NCI-H187 (cell line): Measurements from ENCODE around the gene ATXN3L.

Experiments
- DNase-seq, 2 experiments: peaks; one replicate each; lab custom pipeline; 2025; lab: John Stamatoyannopoulos, UW

Gene ATXN3L

DNA sequence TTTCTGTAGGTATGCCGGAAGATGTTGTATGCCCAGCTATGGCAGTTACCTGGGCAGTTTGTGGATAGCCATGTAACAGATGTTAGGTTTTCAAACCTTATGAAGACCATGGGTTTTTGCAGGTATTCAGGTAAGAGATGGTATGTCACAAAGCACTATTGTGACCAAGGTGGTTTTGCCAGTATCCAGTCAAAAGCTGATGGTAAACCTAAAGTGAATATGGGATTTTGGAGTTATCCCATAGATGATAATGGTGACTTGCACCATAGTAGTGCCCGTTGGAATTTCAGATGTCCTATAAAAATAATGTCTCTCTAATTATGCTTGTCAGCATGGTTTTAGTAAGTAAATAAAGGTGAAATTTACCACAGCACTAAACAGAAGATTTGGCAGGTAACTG lies at the start of gene ATXN3L:
Gene ATXN3L (minus strand): TSS at position 101 of the 400 bp plus-strand sequence. CDS start 119 bp downstream, outside the sequence.
- DNase-seq, result no peak

DNA sequence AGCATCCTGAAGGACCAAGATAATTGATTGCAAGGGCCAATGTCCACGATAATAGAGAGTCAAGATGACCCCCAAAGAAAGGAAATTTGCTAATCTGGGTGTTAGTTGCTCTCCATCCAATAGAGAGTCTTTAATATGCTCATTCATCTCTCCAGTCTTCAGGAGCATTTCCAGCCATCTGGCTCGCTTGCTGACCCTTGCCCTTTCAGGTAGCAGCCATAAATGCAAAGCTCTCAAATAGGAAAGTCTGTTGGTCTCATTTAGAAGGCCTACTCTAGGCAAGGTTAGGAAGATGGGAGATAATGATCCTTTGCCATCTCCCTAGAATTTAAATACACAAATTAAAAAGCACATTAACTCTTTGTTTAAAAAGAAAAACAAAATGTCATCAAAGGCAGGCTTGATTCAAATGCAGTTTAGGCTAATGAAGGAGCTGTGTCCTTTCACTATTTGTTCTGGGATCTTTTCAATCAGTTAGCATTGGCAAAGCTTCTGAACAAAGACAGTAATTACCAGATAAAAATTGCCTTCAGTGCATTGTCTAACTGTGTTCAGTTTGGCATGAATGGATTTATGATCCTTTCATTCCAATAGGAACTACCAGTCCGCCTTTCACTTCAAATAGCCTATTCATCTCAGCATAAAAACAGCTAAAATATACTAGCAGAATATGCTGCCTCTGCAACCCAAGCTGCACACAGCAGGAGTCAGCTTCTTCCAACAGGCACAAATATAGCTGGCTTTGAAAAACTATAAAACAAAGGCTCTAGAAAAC lies 49.6 kb upstream of the ATXN3L start:
- no peak for DNase-seq

DNA sequence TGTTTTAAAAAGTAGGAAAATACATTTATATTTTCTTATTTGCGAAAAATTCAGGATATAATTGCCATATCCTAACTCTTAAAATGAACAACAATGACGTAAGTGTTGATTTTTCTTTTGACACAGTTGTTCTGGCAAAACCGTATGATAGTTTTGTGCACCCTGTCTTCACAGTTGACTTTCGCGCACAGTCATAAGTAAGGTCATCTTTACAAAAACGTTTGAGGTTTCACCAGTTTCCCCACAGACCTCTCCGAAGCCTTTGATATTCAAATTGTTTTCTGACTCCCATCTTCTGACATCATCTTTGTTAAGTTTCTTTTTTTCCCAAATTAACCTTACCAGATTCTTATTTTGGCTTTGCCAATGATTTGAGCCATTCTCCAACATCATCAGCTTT lies 48.1 kb upstream of the ATXN3L start:
- DNase-seq, result no peak

DNA sequence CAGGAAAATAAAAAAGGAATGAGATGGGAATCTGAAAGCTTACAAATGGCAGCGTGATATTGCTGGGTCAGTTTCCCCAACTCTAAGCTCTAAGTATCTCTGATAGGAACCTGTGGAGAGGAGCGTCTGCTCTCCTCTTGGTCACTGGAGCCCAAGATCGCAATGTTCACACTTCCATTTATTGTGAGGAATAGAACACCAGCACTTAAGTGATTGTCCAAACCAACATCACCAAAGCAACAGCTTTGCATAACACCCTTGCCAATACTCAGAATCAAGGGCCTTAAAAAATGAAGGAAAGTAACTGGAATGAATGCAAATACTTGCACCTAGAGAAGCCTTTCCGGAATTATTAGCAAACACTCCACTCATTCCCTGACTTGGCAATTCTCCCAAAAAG lies 46.8 kb upstream of the ATXN3L start:
- no peak for DNase-seq

DNA sequence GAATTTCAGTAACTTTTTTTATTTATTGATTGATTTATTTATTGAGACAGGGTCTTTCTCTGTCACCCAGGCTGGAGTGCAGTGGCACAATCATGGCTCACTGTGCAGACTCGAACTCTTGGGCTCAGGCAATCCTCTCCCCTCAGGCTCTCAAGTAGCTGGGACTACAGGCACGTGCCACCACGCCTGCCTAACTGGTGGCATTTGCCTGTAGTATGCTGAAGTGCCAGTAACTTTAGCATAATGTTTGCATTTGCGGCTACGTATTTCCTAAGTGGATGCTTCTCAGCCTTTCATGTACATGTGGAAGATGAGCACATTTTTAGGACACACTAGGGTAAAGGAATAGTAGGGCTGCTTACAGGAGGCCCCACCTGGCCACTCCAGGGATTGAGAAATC lies 45.3 kb upstream of the ATXN3L start:
- DNase-seq, result no peak

DNA sequence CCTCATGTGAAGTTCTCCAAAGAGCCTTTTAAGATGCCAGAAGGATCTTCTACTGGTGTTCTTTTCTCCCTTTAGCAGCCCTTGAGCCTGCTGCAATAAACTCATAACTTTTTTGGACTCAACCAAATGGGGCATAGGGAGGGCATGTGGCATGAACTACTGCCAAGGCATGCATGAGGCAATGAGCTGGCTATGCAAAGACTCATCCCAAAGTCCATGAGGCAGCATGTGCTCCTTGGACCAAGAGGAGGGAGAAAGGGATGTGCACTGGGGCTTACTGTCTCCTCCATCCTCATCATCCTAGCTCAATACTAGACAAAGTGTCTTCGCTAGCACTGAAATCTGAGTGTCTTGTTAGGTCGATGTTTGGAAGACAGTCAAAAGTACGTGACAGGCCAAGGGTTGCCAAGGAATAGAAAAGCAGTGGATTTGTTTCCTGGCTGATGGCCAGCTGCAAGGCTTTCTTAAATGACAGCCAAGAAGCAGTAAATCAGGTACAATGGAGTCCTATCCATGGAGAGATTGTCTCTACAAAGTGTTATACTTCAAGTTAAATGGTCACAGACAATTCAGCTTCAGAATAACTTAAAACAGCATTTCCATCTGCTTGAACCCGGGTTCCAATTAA lies 44.5 kb upstream of the ATXN3L start:
- no peak for DNase-seq

DNA sequence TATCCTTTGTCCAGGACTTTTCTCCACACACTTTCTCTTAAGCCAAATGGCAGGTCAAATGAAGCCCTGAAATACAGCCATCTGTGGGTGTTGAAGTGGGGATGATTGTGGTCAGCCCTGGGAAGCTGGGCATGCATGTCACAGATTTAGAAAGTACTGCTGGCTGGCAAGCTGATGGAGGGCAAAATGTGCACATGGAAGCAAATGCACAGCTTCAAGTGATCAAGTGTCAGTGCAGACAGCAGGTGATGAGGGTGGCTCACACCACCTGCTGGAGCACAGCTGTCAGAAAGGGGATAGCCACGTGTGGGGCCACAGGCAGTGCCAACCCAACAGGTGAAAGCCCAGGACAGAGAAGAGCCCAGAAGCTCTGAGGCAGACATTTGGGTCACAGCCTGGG lies 40.3 kb upstream of the ATXN3L start:
- no peak for DNase-seq

DNA sequence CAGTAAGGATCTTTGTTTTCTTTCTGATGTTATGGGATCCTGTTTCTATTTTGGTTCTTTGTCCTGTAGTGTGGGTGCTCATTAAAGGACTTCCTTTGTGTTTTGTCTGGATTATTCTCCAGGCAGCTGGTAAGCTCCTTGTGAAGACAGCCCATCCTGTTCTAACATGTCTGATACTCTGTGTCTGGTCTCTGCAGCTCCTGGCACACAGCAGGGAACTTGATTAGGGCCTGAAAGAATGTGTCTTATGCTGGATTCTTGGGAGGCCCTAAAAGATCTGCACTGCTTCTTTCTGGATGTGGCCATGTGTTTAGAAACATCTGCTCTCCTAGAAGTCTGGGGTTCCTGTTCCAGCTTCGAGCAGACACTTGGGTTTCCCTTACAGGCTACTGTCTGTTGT lies 38.1 kb upstream of the ATXN3L start:
- no peak for DNase-seq

DNA sequence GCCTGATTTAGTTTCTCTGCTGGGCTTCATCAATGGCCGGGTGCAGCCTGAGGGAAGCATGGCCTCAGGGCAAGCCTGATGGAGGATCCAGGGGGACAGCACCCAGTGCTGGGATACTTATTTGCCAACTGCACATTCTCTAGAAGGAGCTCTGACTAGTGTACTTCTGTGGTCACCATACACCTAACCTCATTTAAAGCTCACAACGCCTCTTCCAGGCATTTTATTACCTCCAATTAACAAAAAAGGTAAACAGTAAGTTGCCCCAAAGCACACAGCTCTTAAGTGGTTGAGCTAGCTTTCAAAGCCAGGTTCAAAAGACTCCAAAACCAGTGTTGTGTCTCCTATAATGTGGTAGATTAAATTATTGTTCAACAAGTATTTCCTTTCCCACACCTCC lies 26.8 kb upstream of the ATXN3L start:
- DNase-seq, result no peak

DNA sequence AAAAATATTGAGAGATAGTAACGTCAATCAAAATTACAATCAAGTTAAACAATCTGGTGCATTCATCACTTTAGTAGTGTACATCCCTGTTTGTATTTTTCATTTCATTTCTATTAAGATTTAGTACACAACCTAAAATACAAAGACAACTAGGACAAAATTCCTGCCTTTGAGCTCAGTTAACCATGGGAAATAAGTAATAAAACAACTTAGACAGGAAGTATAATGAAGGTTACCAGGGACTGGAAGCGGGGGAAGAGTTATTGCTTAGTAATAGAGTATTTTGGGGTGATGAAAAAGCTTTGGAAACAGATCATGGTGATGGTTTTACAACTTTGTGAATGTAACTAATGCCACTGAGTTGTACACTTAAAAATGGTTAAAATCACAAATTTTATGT lies 25.6 kb upstream of the ATXN3L start:
- DNase-seq, result no peak

DNA sequence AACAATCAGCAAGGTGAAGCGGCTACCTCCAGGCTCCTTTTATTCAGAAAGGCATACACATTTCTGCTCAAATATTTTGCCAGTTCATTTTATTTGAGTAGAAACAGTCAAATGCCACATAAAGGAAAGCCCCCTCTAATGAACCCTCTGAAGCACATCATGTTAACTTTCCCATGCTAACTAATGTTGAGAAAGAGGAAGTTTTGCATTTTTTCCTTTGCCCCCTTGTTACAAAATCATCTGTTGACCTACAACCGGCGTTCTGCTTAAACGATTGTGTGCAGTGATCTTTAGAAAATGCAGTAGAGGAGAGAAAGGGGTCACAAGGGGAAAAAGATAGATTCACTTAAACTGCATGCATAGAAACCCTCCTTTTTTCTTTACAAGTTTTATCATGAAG lies 25.2 kb upstream of the ATXN3L start:
- no peak for DNase-seq

DNA sequence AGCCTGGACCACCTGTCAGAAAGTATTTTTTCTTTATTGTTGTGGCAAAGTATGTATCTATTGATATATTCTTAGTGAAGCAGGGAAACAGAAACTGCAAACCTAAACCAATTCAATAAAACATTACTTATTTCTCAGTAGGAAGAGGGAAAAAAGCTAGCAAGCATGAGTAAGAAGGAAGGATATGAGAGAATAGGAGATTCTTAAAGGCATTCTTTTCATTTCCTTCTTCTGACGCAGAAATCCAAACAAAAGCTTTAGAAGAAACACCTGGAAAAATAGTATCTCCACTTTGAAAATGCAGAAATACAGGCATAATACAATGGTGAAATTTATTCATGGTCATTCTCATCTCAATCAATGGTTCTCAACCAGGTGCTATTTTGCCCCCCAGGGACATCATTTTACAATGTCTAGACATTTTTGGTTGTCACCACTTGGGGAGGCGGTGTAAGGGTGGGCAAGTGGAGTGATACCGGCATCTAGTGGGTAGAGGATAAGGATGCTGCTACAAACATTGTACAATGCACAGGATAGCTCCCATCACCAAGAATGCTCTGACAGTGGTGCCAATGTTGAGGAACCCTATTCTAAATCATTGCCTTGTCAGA lies 21.7 kb upstream of the ATXN3L start:
- no peak for DNase-seq

DNA sequence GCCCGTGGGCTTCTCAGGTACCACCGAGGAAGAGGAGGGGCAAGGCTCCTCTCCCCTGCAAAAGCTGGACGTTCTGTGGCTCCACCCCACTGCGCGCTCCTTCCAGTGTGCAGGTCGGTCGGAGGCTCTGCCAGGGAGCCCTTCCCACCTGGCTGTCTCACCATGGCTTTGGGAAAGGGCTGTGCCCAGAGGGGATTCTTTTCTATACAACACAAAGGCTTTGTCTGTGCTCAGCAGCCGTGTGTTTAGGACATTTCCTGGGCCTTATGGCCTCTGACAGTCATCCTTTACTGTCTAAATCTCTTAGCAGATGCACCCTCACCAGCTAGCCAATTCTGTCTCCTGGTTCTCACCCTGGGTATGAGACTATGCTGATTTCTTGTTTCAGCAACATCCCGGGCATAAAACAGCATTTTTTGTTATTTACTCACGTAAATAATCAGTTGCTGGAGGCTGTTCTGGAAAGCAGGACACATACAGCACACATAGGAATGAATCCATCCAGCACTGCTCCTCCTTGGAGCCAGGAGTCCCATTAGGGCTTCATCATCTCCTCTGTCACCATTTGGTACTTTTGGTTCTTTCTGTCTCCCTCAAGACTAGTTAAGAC lies 20.4 kb upstream of the ATXN3L start:
- no peak for DNase-seq

DNA sequence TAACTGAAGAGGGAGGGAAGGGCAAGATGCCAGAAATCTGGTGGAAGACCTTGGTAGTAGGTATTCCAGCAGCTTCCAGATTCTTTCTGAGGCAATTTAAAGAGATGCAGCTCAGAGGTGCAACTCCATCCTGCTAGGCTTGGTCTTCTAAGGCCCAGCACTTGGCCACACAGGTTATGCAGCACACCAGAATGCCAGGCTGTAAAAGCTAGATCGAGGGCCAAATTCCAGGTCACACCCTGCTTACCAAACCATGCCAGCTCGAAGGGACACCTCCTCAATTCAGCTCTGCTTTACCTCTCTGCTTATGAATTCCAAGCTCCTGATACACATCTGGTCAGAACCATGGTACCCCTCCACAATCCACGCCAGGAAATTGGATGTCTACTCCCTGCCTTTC lies 19.8 kb upstream of the ATXN3L start:
- DNase-seq, result no peak

DNA sequence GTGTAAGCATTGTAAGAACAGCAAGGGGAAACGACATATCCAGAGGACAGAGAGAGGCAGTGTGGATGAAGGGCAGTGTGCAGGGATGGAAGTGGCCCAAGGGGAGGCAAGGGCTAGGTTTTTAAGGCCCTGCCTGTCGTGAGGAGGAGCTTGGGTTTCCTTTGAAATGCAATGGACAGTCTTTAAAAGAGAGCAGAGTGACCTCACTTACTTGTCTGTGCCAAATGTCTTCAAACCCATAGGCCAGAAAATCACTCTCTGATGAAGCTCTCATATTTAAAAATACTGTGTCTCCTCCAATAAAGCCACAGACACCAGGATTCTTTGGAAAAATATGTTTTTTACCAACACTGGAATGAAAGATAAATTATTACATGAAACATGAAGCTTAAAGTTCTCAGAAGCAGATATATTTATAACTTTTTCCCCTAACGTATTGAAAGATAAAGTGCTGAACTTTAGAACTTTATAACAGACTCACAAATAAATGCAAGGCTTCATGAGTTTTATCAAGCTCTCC lies 19.2 kb upstream of the ATXN3L start:
- DNase-seq, result no peak

DNA sequence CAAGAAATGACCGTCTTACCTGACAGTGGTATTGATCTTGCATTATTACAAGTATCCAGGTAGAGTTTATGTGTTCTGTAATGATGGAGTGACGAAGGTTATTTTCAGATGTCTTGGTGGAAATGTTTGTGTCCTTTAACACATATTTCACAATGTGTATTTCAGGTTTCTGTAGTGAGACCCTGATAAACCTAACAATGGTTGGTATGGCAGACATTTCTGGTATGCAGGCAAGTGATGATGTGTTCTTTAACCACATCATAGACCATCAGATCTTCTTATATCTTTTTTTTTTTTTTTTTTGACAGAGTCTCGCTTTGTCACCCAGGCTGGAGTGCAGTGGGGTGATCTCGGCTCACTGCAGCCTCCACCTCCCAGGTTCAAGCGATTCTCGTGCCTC lies 14.6 kb upstream of the ATXN3L start:
- no peak for DNase-seq

DNA sequence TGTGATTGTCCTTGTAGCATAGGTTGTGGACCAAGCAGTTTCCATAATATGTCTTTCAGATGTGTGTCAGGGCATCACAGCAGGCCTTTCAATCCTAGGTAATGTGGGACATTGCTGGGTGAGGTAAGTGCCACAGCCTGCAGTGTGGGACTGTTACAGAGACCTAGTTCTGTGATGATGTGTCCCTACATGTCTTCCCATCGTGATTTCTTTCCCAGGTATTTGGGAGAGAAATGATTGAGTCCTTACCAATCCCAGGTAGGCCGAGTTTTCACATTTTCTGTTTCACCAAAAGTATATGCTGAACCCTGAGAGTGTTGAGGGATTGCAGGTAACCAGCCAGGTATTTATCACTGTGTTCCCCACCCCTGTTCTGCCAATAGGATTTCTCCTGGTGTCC lies 10.6 kb upstream of the ATXN3L start:
- no peak for DNase-seq

DNA sequence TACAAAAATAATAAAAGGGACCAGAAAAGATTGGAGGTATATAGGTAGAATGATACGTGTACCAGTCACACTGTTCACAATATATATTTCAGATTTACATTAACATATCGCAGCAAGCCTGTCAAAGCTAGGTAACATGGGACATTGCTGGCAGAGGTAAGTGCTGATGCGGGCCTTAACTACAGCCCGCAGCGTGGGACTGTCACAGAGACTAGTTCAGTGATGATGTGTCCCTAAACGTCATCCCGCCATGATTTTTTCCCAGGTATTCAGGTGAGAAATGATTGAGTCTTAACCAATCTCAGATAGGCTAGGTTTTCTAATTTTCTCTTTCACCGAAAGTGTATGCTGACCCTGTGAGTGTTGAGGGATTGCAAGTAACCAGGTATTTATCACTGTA lies 7.8 kb upstream of the ATXN3L start:
- no peak for DNase-seq

DNA sequence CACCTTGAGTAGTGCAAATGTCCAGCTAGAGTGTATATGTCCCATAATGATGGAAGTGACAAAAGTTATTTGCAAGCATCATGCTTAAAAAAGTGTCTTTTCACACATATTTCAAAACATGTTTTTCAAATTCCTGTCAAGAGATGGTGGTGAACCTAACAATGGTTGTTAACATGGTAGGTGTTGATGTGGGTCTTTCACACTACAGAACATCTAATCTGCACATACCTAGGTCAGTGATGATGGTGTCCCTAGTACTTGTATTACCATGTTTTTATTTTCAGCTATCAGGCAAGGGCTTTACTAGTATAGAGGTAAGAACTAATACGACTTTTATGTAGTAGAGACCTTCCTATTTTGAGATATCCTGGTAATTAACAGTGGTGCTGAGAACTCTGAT lies 3.4 kb upstream of the ATXN3L start:
- DNase-seq, result no peak

DNA sequence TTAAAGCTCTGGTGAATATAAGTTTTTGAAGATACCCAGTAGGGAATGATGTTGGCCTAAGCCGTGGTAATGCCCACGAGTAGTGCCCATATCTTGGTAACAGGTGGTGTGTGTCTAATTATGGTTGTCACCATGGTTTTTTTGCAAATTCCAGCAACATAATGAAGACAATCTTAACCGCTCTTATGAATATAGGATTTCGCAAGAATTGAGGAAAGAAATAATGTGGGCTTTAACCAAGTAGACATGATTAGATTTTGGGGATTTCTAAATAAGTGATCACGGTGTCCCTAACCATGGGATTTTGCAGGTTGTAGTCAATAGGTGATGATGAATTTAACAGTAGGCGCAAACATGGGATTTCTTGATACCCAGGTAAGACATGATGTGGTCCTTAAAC lies 2.5 kb downstream of the ATXN3L start:
- DNase-seq, result no peak

DNA sequence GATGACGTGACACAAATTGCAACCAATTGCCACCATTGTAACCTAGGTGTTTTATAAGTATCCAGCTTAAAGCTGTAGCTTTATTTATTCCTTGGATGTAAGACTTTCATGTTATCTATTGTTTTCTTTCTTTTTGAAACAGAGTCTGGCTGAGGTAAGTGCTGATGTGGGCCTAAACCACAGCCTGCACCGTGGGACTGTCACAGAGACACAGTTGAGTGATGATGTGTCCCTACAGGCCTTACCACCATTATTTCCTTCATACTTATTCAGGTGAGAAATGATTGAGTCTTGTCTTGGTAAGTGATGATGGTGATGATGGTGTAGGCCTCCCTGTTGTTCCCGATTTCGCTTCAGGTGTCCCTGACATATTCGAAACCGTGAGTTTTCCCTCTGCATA lies 8.3 kb downstream of the ATXN3L start:
- no peak for DNase-seq

DNA sequence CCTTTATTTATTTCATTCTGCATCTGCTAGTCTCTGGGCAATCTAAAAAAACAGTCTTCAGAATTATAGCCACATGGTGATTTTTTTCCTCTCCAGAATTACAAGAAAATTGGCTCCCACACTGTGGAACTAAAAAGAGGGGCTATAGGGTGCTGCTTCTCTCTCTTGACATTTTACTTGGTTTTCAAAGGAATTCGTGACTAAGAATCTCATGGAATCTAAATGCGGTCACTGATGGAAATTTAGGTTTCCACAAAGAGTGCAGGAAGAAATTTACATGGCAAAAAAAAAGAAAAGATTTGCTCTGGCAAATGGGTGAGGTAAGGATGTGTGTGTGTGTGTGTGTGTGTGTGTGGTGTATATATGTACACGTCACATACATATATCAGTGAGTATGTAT lies 10.2 kb downstream of the ATXN3L start:
- DNase-seq, result no peak

DNA sequence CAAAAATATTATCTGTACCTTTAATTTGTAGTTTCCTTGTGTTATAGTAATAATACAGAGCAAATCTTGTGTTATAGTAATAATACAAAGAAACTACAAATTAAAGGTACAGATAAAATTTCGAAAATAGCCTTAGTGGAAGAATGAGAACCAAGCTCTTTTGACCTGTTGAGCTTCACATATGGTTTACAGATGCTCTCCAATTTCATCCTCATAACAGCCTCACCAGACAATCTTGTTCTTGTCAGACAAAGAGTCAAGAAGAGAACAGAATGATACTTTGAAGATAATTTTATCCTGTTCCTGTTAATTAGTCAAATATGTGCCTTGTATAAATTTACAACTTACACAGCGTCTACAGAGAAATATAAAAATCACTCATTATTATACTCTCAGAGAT lies 12.8 kb downstream of the ATXN3L start:
- DNase-seq, result no peak
